Endodermal cell (in vitro differentiated cells): ENCODE data around the gene TRIL. TPM values are rescaled to one million over a fixed set of nuclear protein-coding genes. Genes with fewer than 3 reads are reported as not detected.

Experiments
- DNase-seq: peaks from one replicate; pipeline ENCODE4 v3.0.0-alpha.2; 2017
- H3K27ac ChIP-seq: 2 replicates; pipeline ENCODE4 v1.5.1; 2013; ENCODE audit warnings: mild to moderate bottlenecking, low read depth, low read length, moderate library complexity
- H3K27me3 ChIP-seq: 2 replicates; pipeline ENCODE4 v1.6.1; 2013; ENCODE audit warnings: mild to moderate bottlenecking, low read length, moderate library complexity; ENCODE audit not compliant: insufficient read depth, control insufficient read depth, poor library complexity, severe bottlenecking
- H3K36me3 ChIP-seq: 2 replicates; pipeline ENCODE4 v1.7.0; 2013; ENCODE audit warnings: mild to moderate bottlenecking, low read length, moderate library complexity; ENCODE audit not compliant: control insufficient read depth, insufficient read depth
- H3K4me1 ChIP-seq: one replicate; pipeline ENCODE4 v1.7.0; 2013; ENCODE audit warnings: low read length; ENCODE audit not compliant: control insufficient read depth, insufficient read depth
- H3K4me3 ChIP-seq: 2 replicates; pipeline ENCODE4 v1.5.1; 2013; ENCODE audit warnings: mild to moderate bottlenecking, low read length, moderate library complexity
- H3K9ac ChIP-seq: 2 replicates; pipeline ENCODE4 v1.6.1; 2013; ENCODE audit warnings: mild to moderate bottlenecking, low read length, moderate library complexity; ENCODE audit not compliant: poor library complexity, severe bottlenecking; ENCODE audit errors: extremely low read depth
- H3K9me3 ChIP-seq: 2 replicates; pipeline ENCODE4 v1.6.1; 2013; ENCODE audit warnings: mild to moderate bottlenecking, low read length, moderate library complexity; ENCODE audit not compliant: control insufficient read depth
- H3K27ac Mint-ChIP-seq: 2 replicates; pipeline ENCODE4 v1.8.0; 2020; ENCODE audit warnings: mixed read lengths
- H3K27me3 Mint-ChIP-seq: 2 replicates; pipeline ENCODE4 v1.8.0; 2021; ENCODE audit warnings: mild to moderate bottlenecking, mixed read lengths; ENCODE audit not compliant: insufficient read depth
- H3K36me3 Mint-ChIP-seq: 2 replicates; pipeline ENCODE4 v1.8.0; 2020; ENCODE audit warnings: low read depth, mixed read lengths
- H3K4me1 Mint-ChIP-seq: 2 replicates; pipeline ENCODE4 v1.8.0; 2020; ENCODE audit warnings: mixed read lengths
- H3K4me3 Mint-ChIP-seq: 2 replicates; pipeline ENCODE4 v1.8.0; 2020; ENCODE audit warnings: mild to moderate bottlenecking, moderate library complexity, mixed read lengths
- H3K9me3 Mint-ChIP-seq: 2 replicates; pipeline ENCODE4 v1.8.0; 2020; ENCODE audit warnings: mild to moderate bottlenecking, mixed read lengths
- CTCF ChIP-seq: fragments of 200-600 bp; sonication (generic); conservative IDR thresholded peaks from 2 replicates; pipeline ENCODE4 v1.5.0; 2021; ENCODE audit warnings: antibody characterized with exemption, mild to moderate bottlenecking
- WGBS, 2 experiments: methylation state at CpG; one replicate each; pipeline versions ENCODE4 v1.1.5 to v1.1.7; 2013; ENCODE audit warnings: missing lambda C conversion rate in 2 of 2, mixed read lengths in 1 of 2; ENCODE audit not compliant: insufficient coverage in 1 of 2, insufficient read length in 1 of 2; 5-methylcytosine and 5-hydroxymethylcytosine counted together
- total RNA-seq, 2 donors: library from RNA; stranded (reverse); fragmentation: NEBNext Ultra II Directional in 1 of 2; extraction: Animal tissue kit (Norgen Biotek cat#: 25700) in 1 of 2; gene quantifications; 2 replicates in 1 of 2; 3 replicates in 1 of 2; pipeline ENCODE4 v1.2.1, GENCODE V29; 2021

TRIL gene
- total RNA-seq, 2 donors from 2014 or later: 1.6 to 3.3 TPM

- no peaks in the 10 kb centered on the region for H3K9me3 ChIP-seq
- Mint-ChIP-seq H3K27me3 (no peaks in the 10 kb centered on the region), H3K4me1 (peaks cover 12% of the 10 kb centered on the region), H3K4me3 (no peak overlapping the region), H3K27ac (no peak overlapping the region), H3K9me3 (no peaks in the 10 kb centered on the region), H3K36me3 (no peaks in the 10 kb centered on the region)
- H3K27ac ChIP-seq: no peak overlapping the region
- DNase-seq: no peak
- H3K36me3 ChIP-seq: no peaks in the 10 kb centered on the region
- H3K4me1 ChIP-seq: no peaks in the 10 kb centered on the region
- H3K9ac ChIP-seq: no peak overlapping the region
- no peak for TF ChIP-seq CTCF
- no peak overlapping the region for H3K4me3 ChIP-seq
- no peaks in the 10 kb centered on the region for H3K27me3 ChIP-seq
- WGBS, 2 experiments: 89 to 93% methylated on average over 6 of the region's 6 CpGs
Measured at GRCh38 chr7:28996836-28997235, 38.7 kb upstream of the TRIL start.

GRCh38 chr7:28993371-28993770 is 35.2 kb upstream of the TRIL start:
- H3K27ac Mint-ChIP-seq: no peak overlapping the region

GRCh38 chr7:28992798-28993197 is 34.7 kb upstream of the TRIL start:
- Mint-ChIP-seq H3K27ac (no peak overlapping the region), H3K4me1 (peaks cover under 1% of the 10 kb centered on the region), H3K36me3 (no peaks in the 10 kb centered on the region), H3K9me3 (no peaks in the 10 kb centered on the region), H3K27me3 (peaks cover 4% of the 10 kb centered on the region), H3K4me3 (no peak overlapping the region)
- DNase-seq: no peak
- Histone ChIP-seq H3K9me3 (no peaks in the 10 kb centered on the region), H3K4me3 (no peak overlapping the region), H3K4me1 (no peaks in the 10 kb centered on the region), H3K27ac (no peak overlapping the region), H3K36me3 (no peaks in the 10 kb centered on the region), H3K27me3 (no peaks in the 10 kb centered on the region), H3K9ac (no peak overlapping the region)
- TF ChIP-seq CTCF: no peak
- 92 to 100% methylated on average over 1 of the region's 1 CpG for WGBS, 2 experiments

More at GRCh38 chr7:28993371-28993770, 35.2 kb upstream of the TRIL start:
- Mint-ChIP-seq H3K4me3 (no peak overlapping the region), H3K36me3 (no peaks in the 10 kb centered on the region), H3K9me3 (no peaks in the 10 kb centered on the region), H3K27me3 (peaks cover 2% of the 10 kb centered on the region), H3K4me1 (peaks cover 6% of the 10 kb centered on the region)
- no peak for DNase-seq
- H3K36me3 ChIP-seq: no peaks in the 10 kb centered on the region
- H3K27me3 ChIP-seq: no peaks in the 10 kb centered on the region
- no peak overlapping the region for H3K27ac ChIP-seq
- no peaks in the 10 kb centered on the region for H3K9me3 ChIP-seq
- no peak for TF ChIP-seq CTCF
- H3K4me3 ChIP-seq: no peak overlapping the region
- H3K9ac ChIP-seq: no peak overlapping the region
- H3K4me1 ChIP-seq: no peaks in the 10 kb centered on the region
- WGBS, 2 experiments: 95% methylated on average over 3 to 4 of the region's 4 CpGs
